ENCODE data around the gene DBF4.

- TF ChIP-seq CTCF (IDR thresholded peaks at IDR 0.05) (no peak), POLR2A (IDR thresholded peaks at IDR 0.05) (no peak), POLR2AphosphoS5 (IDR thresholded peaks at IDR 0.05) (no peak)
These were observed 25.3 kb upstream of the DBF4 start for GRCh38 chr7:87850836-87851593.
